BE2C (cell line): ENCODE data around the gene KRT2.

ENCODE experiments used
- DNase-seq: peaks from one replicate; pipeline ENCODE4 v3.0.0-alpha.2; 2020
- H3K27me3 ChIP-seq: fragments of 250-450 bp; sonication (Bioruptor Pico); 2 replicates; pipeline ENCODE4 v1.5.1; 2020; ENCODE audit warnings: mild to moderate bottlenecking
- H3K36me3 ChIP-seq: fragments of 250-450 bp; sonication (Bioruptor Pico); 2 replicates; pipeline ENCODE4 v1.5.1; 2020; ENCODE audit warnings: mild to moderate bottlenecking
- H3K4me1 ChIP-seq: fragments of 250-450 bp; sonication (Bioruptor Pico); 2 replicates; pipeline ENCODE4 v1.5.1; 2020
- H3K4me3 ChIP-seq: 2 replicates; pipeline ENCODE4 v1.5.1; 2011; ENCODE audit warnings: low read depth, low read length
- H3K9me3 ChIP-seq: fragments of 250-450 bp; sonication (Bioruptor Pico); 2 replicates; pipeline ENCODE4 v1.5.1; 2020
- TF ChIP-seq, protein P1 (sequence below): IDR thresholded peaks from 2 replicates; pipeline ENCODE4 v1.5.1; 2012; ENCODE audit warnings: mild to moderate bottlenecking, low read depth, low read length

The KRT2 gene

DNA sequence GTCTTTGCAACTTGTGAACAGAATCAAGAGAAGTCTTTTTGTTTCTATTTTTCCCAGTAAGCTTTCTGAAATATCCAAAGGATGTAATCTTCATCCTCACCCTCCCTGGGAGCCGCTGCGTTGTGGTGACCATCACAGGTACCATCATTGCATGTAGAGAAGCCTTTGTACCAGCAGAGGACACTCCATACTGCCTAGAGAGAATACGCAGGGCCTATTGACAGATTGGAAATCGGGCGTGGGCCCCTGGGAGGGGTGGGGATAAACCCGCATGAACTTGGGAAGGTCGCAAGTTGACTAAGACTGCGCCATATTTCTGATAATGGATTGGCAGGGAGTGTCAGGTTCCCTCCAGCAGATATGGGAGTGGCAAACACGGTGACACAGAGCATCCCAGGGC lies 15.5 kb upstream of the KRT2 start:
- DNase-seq = no peak
- Histone ChIP-seq H3K9me3 (no peaks in the 10 kb centered on the region), H3K36me3 (no peaks in the 10 kb centered on the region), H3K4me3 (no peak overlapping the region), H3K27me3 (peaks cover 8% of the 10 kb centered on the region), H3K4me1 (no peaks in the 10 kb centered on the region)
- TF ChIP-seq, protein P1, sequence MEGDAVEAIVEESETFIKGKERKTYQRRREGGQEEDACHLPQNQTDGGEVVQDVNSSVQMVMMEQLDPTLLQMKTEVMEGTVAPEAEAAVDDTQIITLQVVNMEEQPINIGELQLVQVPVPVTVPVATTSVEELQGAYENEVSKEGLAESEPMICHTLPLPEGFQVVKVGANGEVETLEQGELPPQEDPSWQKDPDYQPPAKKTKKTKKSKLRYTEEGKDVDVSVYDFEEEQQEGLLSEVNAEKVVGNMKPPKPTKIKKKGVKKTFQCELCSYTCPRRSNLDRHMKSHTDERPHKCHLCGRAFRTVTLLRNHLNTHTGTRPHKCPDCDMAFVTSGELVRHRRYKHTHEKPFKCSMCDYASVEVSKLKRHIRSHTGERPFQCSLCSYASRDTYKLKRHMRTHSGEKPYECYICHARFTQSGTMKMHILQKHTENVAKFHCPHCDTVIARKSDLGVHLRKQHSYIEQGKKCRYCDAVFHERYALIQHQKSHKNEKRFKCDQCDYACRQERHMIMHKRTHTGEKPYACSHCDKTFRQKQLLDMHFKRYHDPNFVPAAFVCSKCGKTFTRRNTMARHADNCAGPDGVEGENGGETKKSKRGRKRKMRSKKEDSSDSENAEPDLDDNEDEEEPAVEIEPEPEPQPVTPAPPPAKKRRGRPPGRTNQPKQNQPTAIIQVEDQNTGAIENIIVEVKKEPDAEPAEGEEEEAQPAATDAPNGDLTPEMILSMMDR = 0 out of 2 replicates have a peak, but pooled peaks have one; percentile 20

DNA sequence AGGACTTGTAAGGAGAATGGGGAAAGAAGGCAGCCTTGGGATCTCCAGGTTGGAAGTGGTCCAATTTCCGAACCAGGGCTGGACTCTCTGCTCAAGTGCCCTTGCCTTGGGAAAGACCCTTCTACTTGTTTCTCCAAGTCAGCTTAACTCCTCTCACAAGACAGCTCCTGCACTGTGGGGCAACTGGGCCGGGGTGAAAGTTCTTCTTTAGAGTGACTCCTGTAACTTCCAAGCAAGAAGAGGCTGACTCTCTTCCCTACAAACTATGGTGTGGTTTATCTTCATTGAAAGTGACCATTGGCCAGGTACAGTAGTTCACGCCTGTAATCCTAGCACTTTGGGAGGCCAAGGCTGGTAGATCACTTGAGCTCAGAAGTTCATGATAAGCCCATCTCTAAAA lies 14.5 kb upstream of the KRT2 start:
- TF ChIP-seq, protein P1 = no peak
- Histone ChIP-seq H3K36me3 (no peaks in the 10 kb centered on the region), H3K4me3 (no peak overlapping the region), H3K4me1 (no peaks in the 10 kb centered on the region), H3K27me3 (peaks cover 8% of the 10 kb centered on the region), H3K9me3 (no peaks in the 10 kb centered on the region)
- DNase-seq = no peak

DNA sequence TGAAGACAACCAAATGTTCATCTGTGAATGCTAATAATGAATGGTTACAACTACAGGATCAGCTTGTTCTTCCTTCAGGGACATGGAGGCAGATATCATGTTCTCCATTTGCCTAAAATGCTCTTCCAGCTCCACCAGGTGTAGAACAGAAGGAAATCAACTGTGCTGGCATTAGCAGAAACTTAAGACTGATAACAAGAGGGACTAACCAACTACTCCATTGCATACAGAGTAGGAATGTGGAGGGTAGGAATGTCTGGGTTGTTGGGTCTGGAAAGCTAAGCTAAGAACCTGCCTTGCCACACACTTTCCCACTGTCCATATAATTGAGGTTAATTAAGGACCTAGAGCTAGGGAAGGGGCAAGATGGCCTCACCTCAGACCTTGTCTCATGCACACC lies 11.4 kb upstream of the KRT2 start:
- no peaks in the 10 kb centered on the region for H3K36me3 ChIP-seq
- H3K4me1 ChIP-seq = no peaks in the 10 kb centered on the region
- DNase-seq = no peak
- TF ChIP-seq, protein P1 = no peak
- peaks cover 10% of the 10 kb centered on the region for H3K27me3 ChIP-seq
- H3K4me3 ChIP-seq = no peak overlapping the region
- H3K9me3 ChIP-seq = no peaks in the 10 kb centered on the region

DNA sequence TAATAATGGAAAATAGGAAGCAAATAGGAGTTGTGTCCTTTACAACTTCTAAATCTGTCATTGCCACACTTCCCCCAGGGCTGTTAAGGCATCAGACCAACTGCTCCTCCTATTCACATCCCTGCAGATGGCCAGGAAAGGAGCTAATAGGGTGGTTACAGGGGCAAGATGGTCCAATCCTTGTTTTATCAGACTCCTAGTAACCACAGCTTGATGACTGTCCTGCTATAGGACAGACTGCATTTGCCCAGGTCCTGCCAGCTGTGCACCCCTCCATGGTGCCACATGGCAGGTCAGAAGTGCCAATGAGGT lies 10.9 kb upstream of the KRT2 start:
- Histone ChIP-seq H3K4me1 (no peaks in the 10 kb centered on the region), H3K4me3 (no peak overlapping the region), H3K27me3 (peaks cover 14% of the 10 kb centered on the region), H3K36me3 (no peaks in the 10 kb centered on the region), H3K9me3 (no peaks in the 10 kb centered on the region)
- TF ChIP-seq, protein P1 = no peak
- no peak for DNase-seq

DNA sequence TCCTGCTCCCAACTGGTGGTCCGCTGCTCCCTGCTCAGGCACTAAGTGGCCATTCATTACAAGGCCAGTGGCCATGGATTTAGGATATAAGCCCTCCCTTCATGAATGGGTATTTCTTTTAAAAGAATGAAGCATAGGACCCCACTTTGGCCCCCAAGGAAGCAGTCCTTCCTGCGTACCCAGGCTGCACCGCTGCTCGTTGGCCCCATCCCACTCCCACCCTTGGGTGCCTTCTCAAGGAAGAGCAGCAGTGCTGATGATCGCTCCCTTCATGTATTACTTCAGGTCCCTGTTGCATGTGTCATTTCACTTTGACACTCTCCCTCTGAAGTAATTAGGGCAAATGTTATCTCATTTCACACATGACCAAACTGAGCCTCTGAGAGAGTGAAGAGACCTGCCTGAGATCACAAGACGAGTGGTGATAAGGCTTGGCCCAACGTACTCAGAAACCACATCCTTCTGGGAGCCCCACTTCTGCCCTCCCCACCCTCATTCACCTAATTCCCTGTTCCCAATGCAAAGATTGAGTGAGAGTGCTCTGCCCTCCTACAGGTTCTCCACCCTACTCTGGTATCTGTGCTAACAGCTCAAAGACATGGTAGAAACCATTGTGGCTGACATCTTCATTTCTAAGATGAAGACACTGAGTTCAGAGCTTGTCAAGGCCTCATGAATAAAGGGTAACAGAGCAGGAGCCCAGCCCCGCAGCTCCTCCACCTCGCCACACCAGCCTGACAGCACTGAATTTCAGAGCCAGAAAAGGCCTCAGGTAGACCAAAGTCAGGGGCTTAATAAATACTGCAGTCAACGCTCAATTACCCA lies 10.3 kb upstream of the KRT2 start:
- peaks cover 16% of the 10 kb centered on the region for H3K27me3 ChIP-seq

DNA sequence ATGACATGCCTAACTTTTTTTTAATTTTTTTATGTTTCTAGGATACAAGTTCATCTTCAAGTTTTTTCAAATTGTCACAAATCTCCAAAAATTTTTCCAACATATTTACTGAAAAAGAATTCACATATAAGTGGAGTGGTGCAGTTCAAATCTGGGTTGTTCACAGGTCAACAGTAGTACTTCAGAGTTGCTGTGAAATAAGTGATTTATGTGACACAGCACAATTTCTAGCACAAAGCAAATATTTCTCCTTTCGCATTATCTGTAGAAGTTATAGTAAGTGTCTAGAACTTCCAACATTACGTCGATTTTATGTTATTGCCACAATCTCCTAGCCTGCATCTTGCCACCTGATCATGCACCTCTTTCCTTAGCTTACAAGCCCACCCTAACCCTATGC lies 9.7 kb upstream of the KRT2 start:
- TF ChIP-seq, protein P1 = no peak
- Histone ChIP-seq H3K9me3 (no peaks in the 10 kb centered on the region), H3K4me1 (no peaks in the 10 kb centered on the region), H3K4me3 (no peak overlapping the region), H3K27me3 (peaks cover 18% of the 10 kb centered on the region), H3K36me3 (no peaks in the 10 kb centered on the region)
- no peak for DNase-seq

More for the DNA sequence above, 10.3 kb upstream of the KRT2 start:
- DNase-seq = no peak
- H3K36me3 ChIP-seq = no peaks in the 10 kb centered on the region
- H3K9me3 ChIP-seq = no peaks in the 10 kb centered on the region
- no peak overlapping the region for H3K4me3 ChIP-seq
- TF ChIP-seq, protein P1 = no peak
- H3K4me1 ChIP-seq = no peaks in the 10 kb centered on the region
